ENCODE data around the gene EEA1. TPM values are rescaled to one million over a fixed set of nuclear protein-coding genes. Genes with fewer than 3 reads are reported as not detected.

The EEA1 gene
- total and polyA plus RNA-seq, 10 of the 15 experiments (the other 5 are each of a cell fraction or from before 2014, with no cell fraction given) = 5.5 to 40.3 (median 13.5) TPM

DNA sequence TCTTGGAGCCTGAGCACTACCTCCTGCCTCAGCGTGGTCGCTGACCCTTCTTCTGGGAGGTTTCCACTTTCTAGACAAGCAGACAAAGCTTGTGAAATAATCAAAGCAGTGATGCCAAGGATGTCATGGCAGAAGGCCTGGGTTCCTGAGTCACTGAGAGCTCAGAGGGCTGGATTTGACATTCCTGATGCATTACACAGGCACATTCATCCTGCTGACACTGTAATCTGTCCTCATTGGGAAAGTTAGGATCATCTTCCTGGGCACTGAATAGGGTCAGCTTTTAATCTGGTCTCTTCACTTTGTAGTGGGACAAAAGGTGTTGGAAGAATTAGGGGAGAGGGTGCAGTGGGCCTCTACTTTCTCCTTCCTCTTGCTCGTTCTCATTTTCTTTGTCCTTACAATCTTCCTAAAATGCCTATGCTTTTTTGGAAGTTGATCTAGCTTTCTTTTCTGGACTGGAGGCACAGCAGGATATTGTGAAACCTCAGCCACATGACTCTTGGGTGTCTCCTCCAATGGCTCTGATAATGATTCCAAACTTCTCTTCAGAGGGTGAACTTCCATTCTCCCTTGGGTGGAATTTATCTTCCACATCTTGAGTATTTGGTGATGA is 29.6 kb downstream of the EEA1 start (continued):
- TF ChIP-seq WRNIP1 (IDR thresholded peaks at IDR 0.05; ENCODE audit: borderline replicate concordance, low read depth, low read length) (no peak), CHD1 (IDR thresholded peaks at IDR 0.05; ENCODE audit: low read depth, low read length) (no peak), CBX3 (IDR thresholded peaks at IDR 0.05; ENCODE audit: borderline replicate concordance, low read depth) (no peak), JUNB (IDR thresholded peaks at IDR 0.05) (no peak), PRDM15 (CRISPR knock-in tag; IDR thresholded peaks at IDR 0.05) (no peak), CBFB (IDR thresholded peaks at IDR 0.05; ENCODE audit: low read depth) (no peak)
- TF ChIP-seq, protein P1, sequence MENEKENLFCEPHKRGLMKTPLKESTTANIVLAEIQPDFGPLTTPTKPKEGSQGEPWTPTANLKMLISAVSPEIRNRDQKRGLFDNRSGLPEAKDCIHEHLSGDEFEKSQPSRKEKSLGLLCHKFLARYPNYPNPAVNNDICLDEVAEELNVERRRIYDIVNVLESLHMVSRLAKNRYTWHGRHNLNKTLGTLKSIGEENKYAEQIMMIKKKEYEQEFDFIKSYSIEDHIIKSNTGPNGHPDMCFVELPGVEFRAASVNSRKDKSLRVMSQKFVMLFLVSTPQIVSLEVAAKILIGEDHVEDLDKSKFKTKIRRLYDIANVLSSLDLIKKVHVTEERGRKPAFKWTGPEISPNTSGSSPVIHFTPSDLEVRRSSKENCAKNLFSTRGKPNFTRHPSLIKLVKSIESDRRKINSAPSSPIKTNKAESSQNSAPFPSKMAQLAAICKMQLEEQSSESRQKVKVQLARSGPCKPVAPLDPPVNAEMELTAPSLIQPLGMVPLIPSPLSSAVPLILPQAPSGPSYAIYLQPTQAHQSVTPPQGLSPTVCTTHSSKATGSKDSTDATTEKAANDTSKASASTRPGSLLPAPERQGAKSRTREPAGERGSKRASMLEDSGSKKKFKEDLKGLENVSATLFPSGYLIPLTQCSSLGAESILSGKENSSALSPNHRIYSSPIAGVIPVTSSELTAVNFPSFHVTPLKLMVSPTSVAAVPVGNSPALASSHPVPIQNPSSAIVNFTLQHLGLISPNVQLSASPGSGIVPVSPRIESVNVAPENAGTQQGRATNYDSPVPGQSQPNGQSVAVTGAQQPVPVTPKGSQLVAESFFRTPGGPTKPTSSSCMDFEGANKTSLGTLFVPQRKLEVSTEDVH (IDR thresholded peaks at IDR 0.05; ENCODE audit: low read depth, partially characterized antibody) = no peak
